ENCODE data around the gene EMP2.

EMP2 gene

GRCh38 chr16:10606607-10607006 is 26.2 kb upstream of the EMP2 start:
- Histone ChIP-seq H3K4me3 (ENCODE audit: low read length) (no peak overlapping the region), H3K9me3 (ENCODE audit: control insufficient read depth, low read length) (no peaks in the 10 kb centered on the region), H3K4me1 (ENCODE audit: control insufficient read depth, insufficient read depth, low read length) (peaks cover 6% of the 10 kb centered on the region), H3K36me3 (ENCODE audit: control insufficient read depth, insufficient read depth, low read length) (no peaks in the 10 kb centered on the region), H3K9ac (ENCODE audit: low read length) (no peak overlapping the region), H3K27me3 (ENCODE audit: control insufficient read depth, insufficient read depth, low read length) (no peaks in the 10 kb centered on the region)

GRCh38 chr16:10605636-10606035 is 25.2 kb upstream of the EMP2 start:
- Histone ChIP-seq H3K27me3 (ENCODE audit: control insufficient read depth, insufficient read depth, low read length) (no peaks in the 10 kb centered on the region), H3K4me1 (ENCODE audit: control insufficient read depth, insufficient read depth, low read length) (peaks cover 12% of the 10 kb centered on the region), H3K9ac (ENCODE audit: low read length) (no peak overlapping the region), H3K9me3 (ENCODE audit: control insufficient read depth, low read length) (no peaks in the 10 kb centered on the region), H3K36me3 (ENCODE audit: control insufficient read depth, insufficient read depth, low read length) (no peaks in the 10 kb centered on the region), H3K4me3 (ENCODE audit: low read length) (no peak overlapping the region)

- no peaks in the 10 kb centered on the region for H3K9me3 ChIP-seq (ENCODE audit: control insufficient read depth, low read length)
- peaks cover 42% of the 10 kb centered on the region for H3K4me1 ChIP-seq (ENCODE audit: control insufficient read depth, insufficient read depth, low read length)
- H3K27me3 ChIP-seq (ENCODE audit: control insufficient read depth, insufficient read depth, low read length), result no peaks in the 10 kb centered on the region
- no peak overlapping the region for H3K9ac ChIP-seq (ENCODE audit: low read length)
- no peak overlapping the region for H3K4me3 ChIP-seq (ENCODE audit: low read length)
- no peaks in the 10 kb centered on the region for H3K36me3 ChIP-seq (ENCODE audit: control insufficient read depth, insufficient read depth, low read length)
Observed at GRCh38 chr16:10601444-10602408, 21.3 kb upstream of the EMP2 start.

GRCh38 chr16:10600782-10601443 is 20.5 kb upstream of the EMP2 start:
- Histone ChIP-seq H3K4me1 (ENCODE audit: control insufficient read depth, insufficient read depth, low read length) (peaks cover 49% of the 10 kb centered on the region), H3K27me3 (ENCODE audit: control insufficient read depth, insufficient read depth, low read length) (no peaks in the 10 kb centered on the region), H3K9me3 (ENCODE audit: control insufficient read depth, low read length) (no peaks in the 10 kb centered on the region), H3K4me3 (ENCODE audit: low read length) (no peak overlapping the region), H3K9ac (ENCODE audit: low read length) (no peak overlapping the region), H3K36me3 (ENCODE audit: control insufficient read depth, insufficient read depth, low read length) (no peaks in the 10 kb centered on the region)

GRCh38 chr16:10599626-10600025 is 19.2 kb upstream of the EMP2 start:
- Histone ChIP-seq H3K36me3 (ENCODE audit: control insufficient read depth, insufficient read depth, low read length) (no peaks in the 10 kb centered on the region), H3K9ac (ENCODE audit: low read length) (no peak overlapping the region), H3K27me3 (ENCODE audit: control insufficient read depth, insufficient read depth, low read length) (no peaks in the 10 kb centered on the region), H3K4me3 (ENCODE audit: low read length) (no peak overlapping the region), H3K4me1 (ENCODE audit: control insufficient read depth, insufficient read depth, low read length) (peaks cover 56% of the 10 kb centered on the region), H3K9me3 (ENCODE audit: control insufficient read depth, low read length) (no peaks in the 10 kb centered on the region)

- H3K4me1 ChIP-seq (ENCODE audit: control insufficient read depth, insufficient read depth, low read length), result peaks cover 67% of the 10 kb centered on the region
- H3K9ac ChIP-seq (ENCODE audit: low read length), result no peak overlapping the region
- H3K4me3 ChIP-seq (ENCODE audit: low read length), result no peak overlapping the region
- no peaks in the 10 kb centered on the region for H3K36me3 ChIP-seq (ENCODE audit: control insufficient read depth, insufficient read depth, low read length)
- no peaks in the 10 kb centered on the region for H3K9me3 ChIP-seq (ENCODE audit: control insufficient read depth, low read length)
- H3K27me3 ChIP-seq (ENCODE audit: control insufficient read depth, insufficient read depth, low read length), result no peaks in the 10 kb centered on the region
Observed at GRCh38 chr16:10598157-10598556, 17.8 kb upstream of the EMP2 start.

- Histone ChIP-seq H3K27me3 (ENCODE audit: control insufficient read depth, insufficient read depth, low read length) (no peaks in the 10 kb centered on the region), H3K9ac (ENCODE audit: low read length) (no peak overlapping the region), H3K4me1 (ENCODE audit: control insufficient read depth, insufficient read depth, low read length) (peaks cover 72% of the 10 kb centered on the region), H3K4me3 (ENCODE audit: low read length) (no peak overlapping the region), H3K9me3 (ENCODE audit: control insufficient read depth, low read length) (no peaks in the 10 kb centered on the region), H3K36me3 (ENCODE audit: control insufficient read depth, insufficient read depth, low read length) (no peaks in the 10 kb centered on the region)
Observed at GRCh38 chr16:10597187-10597601, 16.8 kb upstream of the EMP2 start.

- H3K27me3 ChIP-seq (ENCODE audit: control insufficient read depth, insufficient read depth, low read length), result no peaks in the 10 kb centered on the region
- no peak overlapping the region for H3K4me3 ChIP-seq (ENCODE audit: low read length)
- H3K9me3 ChIP-seq (ENCODE audit: control insufficient read depth, low read length), result no peaks in the 10 kb centered on the region
- H3K9ac ChIP-seq (ENCODE audit: low read length), result no peak overlapping the region
- H3K36me3 ChIP-seq (ENCODE audit: control insufficient read depth, insufficient read depth, low read length), result no peaks in the 10 kb centered on the region
- H3K4me1 ChIP-seq (ENCODE audit: control insufficient read depth, insufficient read depth, low read length), result peaks cover 57% of the 10 kb centered on the region
Observed at GRCh38 chr16:10594312-10594950, 14.0 kb upstream of the EMP2 start.

GRCh38 chr16:10592611-10593010 is 12.2 kb upstream of the EMP2 start:
- peaks cover 4% of the 10 kb centered on the region for H3K27me3 ChIP-seq (ENCODE audit: control insufficient read depth, insufficient read depth, low read length)
- H3K9me3 ChIP-seq (ENCODE audit: control insufficient read depth, low read length), result no peaks in the 10 kb centered on the region
- peaks cover 42% of the 10 kb centered on the region for H3K4me1 ChIP-seq (ENCODE audit: control insufficient read depth, insufficient read depth, low read length)
- no peak overlapping the region for H3K4me3 ChIP-seq (ENCODE audit: low read length)
- no peaks in the 10 kb centered on the region for H3K36me3 ChIP-seq (ENCODE audit: control insufficient read depth, insufficient read depth, low read length)
- H3K9ac ChIP-seq (ENCODE audit: low read length), result no peak overlapping the region

- Histone ChIP-seq H3K4me1 (ENCODE audit: control insufficient read depth, insufficient read depth, low read length) (peaks cover 22% of the 10 kb centered on the region), H3K9me3 (ENCODE audit: control insufficient read depth, low read length) (no peaks in the 10 kb centered on the region), H3K36me3 (ENCODE audit: control insufficient read depth, insufficient read depth, low read length) (no peaks in the 10 kb centered on the region), H3K9ac (ENCODE audit: low read length) (no peak overlapping the region), H3K4me3 (ENCODE audit: low read length) (no peak overlapping the region), H3K27me3 (ENCODE audit: control insufficient read depth, insufficient read depth, low read length) (peaks cover 4% of the 10 kb centered on the region)
Observed at GRCh38 chr16:10590342-10590741, 9.9 kb upstream of the EMP2 start.

GRCh38 chr16:10589109-10589508 is 8.7 kb upstream of the EMP2 start:
- Histone ChIP-seq H3K9me3 (ENCODE audit: control insufficient read depth, low read length) (no peaks in the 10 kb centered on the region), H3K27me3 (ENCODE audit: control insufficient read depth, insufficient read depth, low read length) (peaks cover 4% of the 10 kb centered on the region), H3K4me3 (ENCODE audit: low read length) (no peak overlapping the region), H3K36me3 (ENCODE audit: control insufficient read depth, insufficient read depth, low read length) (no peaks in the 10 kb centered on the region), H3K4me1 (ENCODE audit: control insufficient read depth, insufficient read depth, low read length) (peaks cover 14% of the 10 kb centered on the region), H3K9ac (ENCODE audit: low read length) (no peak overlapping the region)

- Histone ChIP-seq H3K4me3 (ENCODE audit: low read length) (no peak overlapping the region), H3K36me3 (ENCODE audit: control insufficient read depth, insufficient read depth, low read length) (no peaks in the 10 kb centered on the region), H3K27me3 (ENCODE audit: control insufficient read depth, insufficient read depth, low read length) (peaks cover 4% of the 10 kb centered on the region), H3K9me3 (ENCODE audit: control insufficient read depth, low read length) (no peaks in the 10 kb centered on the region), H3K9ac (ENCODE audit: low read length) (no peak overlapping the region), H3K4me1 (ENCODE audit: control insufficient read depth, insufficient read depth, low read length) (peaks cover 3% of the 10 kb centered on the region)
Observed at GRCh38 chr16:10587622-10588021, 7.2 kb upstream of the EMP2 start.
